ENCODE results near the gene TXNRD1. TPM values are rescaled to one million over a fixed set of nuclear protein-coding genes. Genes with fewer than 3 reads are reported as not detected.

Gene TXNRD1
- total and polyA plus RNA-seq, 4 donors, result 23.6 to 70.8 (median 55.7) TPM

- TF ChIP-seq YY1 (IDR thresholded peaks at IDR 0.05) (no peak), SP1 (IDR thresholded peaks at IDR 0.05) (no peak), TAF1 (conservative IDR thresholded peaks at IDR 0.05) (no peak), JUND (IDR thresholded peaks at IDR 0.05) (no peak), FOXA1 (IDR thresholded peaks at IDR 0.05) (no peak), FOXA2 (IDR thresholded peaks at IDR 0.05) (no peak), HNF4A (conservative IDR thresholded peaks at IDR 0.05) (no peak), MAX (IDR thresholded peaks at IDR 0.05) (no peak), ZBTB33 (IDR thresholded peaks at IDR 0.05) (no peak), ATF3 (IDR thresholded peaks at IDR 0.05) (no peak), REST (IDR thresholded peaks at IDR 0.05) (no peak), RXRA (IDR thresholded peaks at IDR 0.05) (no peak), CTCF (IDR thresholded peaks at IDR 0.05; ENCODE audit: low read depth, low read length, missing input control) (no peak), NR2F2 (IDR thresholded peaks at IDR 0.05) (no peak), HNF4G (IDR thresholded peaks at IDR 0.05) (no peak), GABPA (IDR thresholded peaks at IDR 0.05 in 1 of 2, conservative IDR thresholded peaks at IDR 0.05 in 1 of 2) (no peak)
- H3K4me3 ChIP-seq (ENCODE audit: low read depth in 1 of 3, low read length in 3 of 3), result no peak overlapping the region
- DNase-seq (ENCODE audit: low spot score), result no peak
- WGBS, result 84% methylated on average over 17 of the region's 17 CpGs
- no peaks in the 10 kb centered on the region for H3K4me1 ChIP-seq (ENCODE audit: control insufficient read depth in 4 of 4, insufficient read depth in 4 of 4, low read length in 3 of 4)
- H3K9ac ChIP-seq (ENCODE audit: low read depth in 1 of 2, low read length in 2 of 2), result no peak overlapping the region
- H3K27ac ChIP-seq (ENCODE audit: low read depth in 1 of 2, low read length in 2 of 2), result no peak overlapping the region
- peaks cover 0 to 7% (median 5%) of the 10 kb centered on the region in 4 donors for H3K36me3 ChIP-seq (ENCODE audit: control insufficient read depth in 4 of 4, insufficient read depth in 3 of 4, low read depth in 1 of 4, low read length in 3 of 4)
- peaks cover 0 to 2% (median 0%) of the 10 kb centered on the region in 4 donors for H3K9me3 ChIP-seq (ENCODE audit: control insufficient read depth in 4 of 4, low read length in 3 of 4)
- H3K27me3 ChIP-seq (ENCODE audit: control insufficient read depth in 4 of 4, insufficient read depth in 4 of 4, low read length in 3 of 4), result no peaks in the 10 kb centered on the region
These were observed 140.9 kb downstream of the TXNRD1 start for GRCh38 chr12:104356231-104357115.
